Measurements from ENCODE around the gene MEIS2.

Gene MEIS2

GRCh38 chr15:37100109-37100965 is at the start of gene MEIS2:
Gene MEIS2, minus strand, starts transcription at chr15:37100549. Its CDS starts 1,083 bp downstream, at chr15:37099466.
- ChIA-PET CTCF (interaction anchor here (1.2 to 1.4 kb wide), 2 partner anchors 15 to 599 kb away, joined by 3 to 5 read pairs; no protein-coding TSS in a partner anchor), POLR2A (interaction anchor here (0.9 kb wide), 1 partner anchor 222 kb away, joined by 3 read pairs; no protein-coding TSS in a partner anchor)
- TF ChIP-seq CTCF (IDR thresholded peaks at IDR 0.05; ENCODE audit: control extremely low read depth, extremely low read depth, low read depth, missing control alignments), result no peak
- DNase-seq (ENCODE audit: extremely low spot score), result peak; percentile 72

GRCh38 chr15:37149146-37149545 is 48.8 kb upstream of the MEIS2 start:
- CTCF ChIA-PET, result interaction anchor here (1.0 to 2.6 kb wide), 2 partner anchors 10 to 14 kb away, joined by 3 to 7 read pairs; no protein-coding TSS in a partner anchor
- no peak for DNase-seq (ENCODE audit: extremely low spot score)
- no peak for TF ChIP-seq CTCF (IDR thresholded peaks at IDR 0.05; ENCODE audit: control extremely low read depth, extremely low read depth, low read depth, missing control alignments)
- POLR2A ChIA-PET, result no interaction called here

GRCh38 chr15:37148714-37149113 is 48.4 kb upstream of the MEIS2 start:
- DNase-seq (ENCODE audit: extremely low spot score), result no peak
- no peak for TF ChIP-seq CTCF (IDR thresholded peaks at IDR 0.05; ENCODE audit: control extremely low read depth, extremely low read depth, low read depth, missing control alignments)
- POLR2A ChIA-PET, result no interaction called here
- CTCF ChIA-PET, result interaction anchor here (1.0 to 2.6 kb wide), 2 partner anchors 9 to 13 kb away, joined by 3 to 7 read pairs; no protein-coding TSS in a partner anchor

GRCh38 chr15:37143351-37143750 is 43.0 kb upstream of the MEIS2 start:
- CTCF ChIA-PET, result no interaction called here
- no peak for DNase-seq (ENCODE audit: extremely low spot score)
- TF ChIP-seq CTCF (IDR thresholded peaks at IDR 0.05; ENCODE audit: control extremely low read depth, extremely low read depth, low read depth, missing control alignments), result no peak
- POLR2A ChIA-PET, result no interaction called here

- no peak for DNase-seq (ENCODE audit: extremely low spot score)
- CTCF ChIA-PET, result no interaction called here
- no peak for TF ChIP-seq CTCF (IDR thresholded peaks at IDR 0.05; ENCODE audit: control extremely low read depth, extremely low read depth, low read depth, missing control alignments)
- POLR2A ChIA-PET, result no interaction called here
These were observed 42.0 kb upstream of the MEIS2 start for GRCh38 chr15:37142371-37142770.

GRCh38 chr15:37140531-37141058 is 40.2 kb upstream of the MEIS2 start:
- no peak for DNase-seq (ENCODE audit: extremely low spot score)
- TF ChIP-seq CTCF (IDR thresholded peaks at IDR 0.05; ENCODE audit: control extremely low read depth, extremely low read depth, low read depth, missing control alignments), result no peak
- ChIA-PET CTCF (interaction anchor here (2.0 kb wide), 1 partner anchor 7 kb away, joined by 7 read pairs; no protein-coding TSS in a partner anchor), POLR2A (no interaction called here)

Measured in GM10248 (cell line).